SK-N-SH treated with all-trans-retinoic acid at 6 μM for 48 hours (cell line): ENCODE results near the gene MAP3K1.

Experiments
- CSDC2 ChIP-seq: fragments of 250-450 bp; sonication (Bioruptor Pico); IDR thresholded peaks from 2 replicates; pipeline ENCODE4 v1.5.0; 2020; ENCODE audit warnings: mild to moderate bottlenecking, moderate library complexity
- OSR1 ChIP-seq: fragments of 250-450 bp; sonication (Bioruptor Pico); IDR thresholded peaks from 2 replicates; pipeline ENCODE4 v1.8.0; 2022; ENCODE audit warnings: moderate library complexity, mild to moderate bottlenecking, inconsistent platforms
- PPARA ChIP-seq: fragments of 250-450 bp; sonication (Bioruptor Pico); IDR thresholded peaks from 2 replicates; pipeline ENCODE4 v1.5.0; 2020; ENCODE audit warnings: mild to moderate bottlenecking, borderline replicate concordance
- RARB ChIP-seq: fragments of 250-450 bp; sonication (Bioruptor Pico); IDR thresholded peaks from 2 replicates; pipeline ENCODE4 v1.8.0; 2021; ENCODE audit warnings: mild to moderate bottlenecking, moderate library complexity
- TOX ChIP-seq: fragments of 250-450 bp; sonication (Bioruptor Pico); IDR thresholded peaks from 2 replicates; pipeline ENCODE4 v1.8.0; 2021; ENCODE audit warnings: mild to moderate bottlenecking, moderate library complexity, borderline replicate concordance
- ZFP30 ChIP-seq: fragments of 450-650 bp; formaldehyde crosslinking; IDR thresholded peaks from 2 replicates; pipeline ENCODE4 v1.5.0; 2022; ENCODE audit warnings: mild to moderate bottlenecking, moderate library complexity
- ZNF565 ChIP-seq: fragments of 450-650 bp; formaldehyde crosslinking; conservative IDR thresholded peaks from 2 replicates; pipeline ENCODE4 v1.5.0; 2020; ENCODE audit warnings: low read depth, mild to moderate bottlenecking, moderate library complexity
- TF ChIP-seq, protein P1 (sequence below): fragments of 250-450 bp; sonication (Bioruptor Pico); IDR thresholded peaks from 2 replicates; pipeline ENCODE4 v1.8.0; 2020; ENCODE audit warnings: mild to moderate bottlenecking, moderate library complexity, borderline replicate concordance
- TF ChIP-seq, protein P2 (sequence below): fragments of 250-450 bp; sonication (Bioruptor Pico); IDR thresholded peaks from 2 replicates; pipeline ENCODE4 v1.5.1; 2020; ENCODE audit warnings: low read depth, mild to moderate bottlenecking, moderate library complexity

DNA sequence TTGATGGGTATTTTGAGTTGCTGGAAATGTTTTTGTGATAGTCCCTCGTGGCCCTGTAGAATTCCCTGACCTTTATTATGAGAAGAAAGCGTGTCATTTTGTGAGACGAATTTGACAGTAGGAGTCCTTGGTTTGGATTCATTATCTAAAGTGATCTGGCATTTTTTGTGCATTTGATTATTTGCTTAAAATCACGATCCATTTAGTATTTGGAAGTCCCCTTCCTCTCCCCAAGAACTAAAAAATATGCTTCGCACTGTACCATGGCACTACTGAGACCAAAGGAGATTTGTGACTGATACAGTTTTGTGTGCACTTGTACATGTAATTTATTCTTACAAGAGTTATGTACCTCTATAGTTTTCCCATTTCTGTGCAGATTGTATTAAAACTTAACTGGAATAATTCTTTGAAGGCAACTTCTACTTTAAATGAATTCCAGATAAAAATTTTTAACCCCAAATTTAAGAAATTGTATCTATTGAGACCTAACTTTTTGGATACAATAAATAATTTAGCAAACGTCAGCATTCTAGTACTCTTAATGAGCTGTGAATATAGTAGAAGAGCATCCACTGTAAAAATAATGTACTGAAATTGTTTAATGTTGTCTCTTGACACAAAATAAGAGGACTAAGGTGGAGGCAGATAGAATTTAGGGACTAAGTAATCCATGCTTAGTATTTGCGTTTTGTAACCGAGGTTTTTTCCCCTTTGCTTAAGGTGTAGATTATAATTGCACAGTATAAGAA lies 2.1 kb downstream of the MAP3K1 start:
- TF ChIP-seq, protein P1, sequence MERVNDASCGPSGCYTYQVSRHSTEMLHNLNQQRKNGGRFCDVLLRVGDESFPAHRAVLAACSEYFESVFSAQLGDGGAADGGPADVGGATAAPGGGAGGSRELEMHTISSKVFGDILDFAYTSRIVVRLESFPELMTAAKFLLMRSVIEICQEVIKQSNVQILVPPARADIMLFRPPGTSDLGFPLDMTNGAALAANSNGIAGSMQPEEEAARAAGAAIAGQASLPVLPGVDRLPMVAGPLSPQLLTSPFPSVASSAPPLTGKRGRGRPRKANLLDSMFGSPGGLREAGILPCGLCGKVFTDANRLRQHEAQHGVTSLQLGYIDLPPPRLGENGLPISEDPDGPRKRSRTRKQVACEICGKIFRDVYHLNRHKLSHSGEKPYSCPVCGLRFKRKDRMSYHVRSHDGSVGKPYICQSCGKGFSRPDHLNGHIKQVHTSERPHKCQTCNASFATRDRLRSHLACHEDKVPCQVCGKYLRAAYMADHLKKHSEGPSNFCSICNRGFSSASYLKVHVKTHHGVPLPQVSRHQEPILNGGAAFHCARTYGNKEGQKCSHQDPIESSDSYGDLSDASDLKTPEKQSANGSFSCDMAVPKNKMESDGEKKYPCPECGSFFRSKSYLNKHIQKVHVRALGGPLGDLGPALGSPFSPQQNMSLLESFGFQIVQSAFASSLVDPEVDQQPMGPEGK (CRISPR knock-in tag) = no peak
- TF ChIP-seq PPARA (no peak), ZNF565 (CRISPR knock-in tag) (no peak), ZFP30 (no peak), RARB (CRISPR knock-in tag) (no peak), OSR1 (CRISPR knock-in tag) (no peak), TOX (CRISPR knock-in tag) (no peak), CSDC2 (CRISPR knock-in tag) (no peak)
- TF ChIP-seq, protein P2, sequence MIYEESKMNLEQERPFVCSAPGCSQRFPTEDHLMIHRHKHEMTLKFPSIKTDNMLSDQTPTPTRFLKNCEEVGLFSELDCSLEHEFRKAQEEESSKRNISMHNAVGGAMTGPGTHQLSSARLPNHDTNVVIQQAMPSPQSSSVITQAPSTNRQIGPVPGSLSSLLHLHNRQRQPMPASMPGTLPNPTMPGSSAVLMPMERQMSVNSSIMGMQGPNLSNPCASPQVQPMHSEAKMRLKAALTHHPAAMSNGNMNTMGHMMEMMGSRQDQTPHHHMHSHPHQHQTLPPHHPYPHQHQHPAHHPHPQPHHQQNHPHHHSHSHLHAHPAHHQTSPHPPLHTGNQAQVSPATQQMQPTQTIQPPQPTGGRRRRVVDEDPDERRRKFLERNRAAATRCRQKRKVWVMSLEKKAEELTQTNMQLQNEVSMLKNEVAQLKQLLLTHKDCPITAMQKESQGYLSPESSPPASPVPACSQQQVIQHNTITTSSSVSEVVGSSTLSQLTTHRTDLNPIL (CRISPR knock-in tag) = no peak
